Loucy (cell line): ENCODE results near the gene H6PD.
A peak's percentile ranks its signal among the peaks of the same experiment; 100 is the strongest.

Experiments used
- H2AFZ ChIP-seq: fragments of 200-600 bp; sonication (generic); 2 replicates; pipeline ENCODE4 v1.6.0; 2016; ENCODE audit warnings: antibody characterized with exemption, mild to moderate bottlenecking, low read length, moderate library complexity
- H3F3A ChIP-seq: fragments of 200-600 bp; 2 replicates; pipeline ENCODE4 v1.6.0; 2016; ENCODE audit warnings: antibody characterized with exemption, low read depth, mild to moderate bottlenecking
- H3K27me3 ChIP-seq: fragments of 200-600 bp; sonication (generic); 2 replicates; pipeline ENCODE4 v1.6.1; 2014; ENCODE audit warnings: low read length, mild to moderate bottlenecking; ENCODE audit not compliant: insufficient read depth, poor library complexity, severe bottlenecking
- H3K36me3 ChIP-seq: fragments of 200-600 bp; sonication (generic); 2 replicates; pipeline ENCODE4 v1.6.1; 2016; ENCODE audit warnings: low read length; ENCODE audit not compliant: insufficient read depth
- H3K4me1 ChIP-seq: fragments of 200-600 bp; sonication (generic); 2 replicates; pipeline ENCODE4 v1.5.1; 2014; ENCODE audit warnings: low read length, mild to moderate bottlenecking; ENCODE audit not compliant: insufficient read depth, poor library complexity, severe bottlenecking
- H3K4me2 ChIP-seq: fragments of 200-600 bp; sonication (generic); 2 replicates; pipeline ENCODE4 v1.6.0; 2014; ENCODE audit warnings: antibody characterized with exemption, low read length, low read depth, mild to moderate bottlenecking; ENCODE audit not compliant: poor library complexity, severe bottlenecking
- H3K4me3 ChIP-seq: fragments of 200-600 bp; sonication (generic); 2 replicates; pipeline ENCODE4 v1.5.1; 2014; ENCODE audit warnings: low read length, mild to moderate bottlenecking, mixed read lengths; ENCODE audit not compliant: poor library complexity, severe bottlenecking
- H3K79me2 ChIP-seq: fragments of 200-600 bp; sonication (generic); 2 replicates; pipeline ENCODE4 v1.6.1; 2014; ENCODE audit warnings: low read length; ENCODE audit not compliant: insufficient read depth
- H3K9ac ChIP-seq: fragments of 200-600 bp; sonication (generic); 2 replicates; pipeline ENCODE4 v1.6.0; 2014; ENCODE audit warnings: mild to moderate bottlenecking, low read depth, low read length, moderate library complexity; ENCODE audit not compliant: poor library complexity, severe bottlenecking
- H3K9me2 ChIP-seq: fragments of 200-600 bp; sonication (generic); replicated peaks from 2 replicates; pipeline ENCODE4 v1.6.1; 2016; ENCODE audit warnings: low read depth, low read length, mixed read lengths
- H3K9me3 ChIP-seq: fragments of 200-600 bp; sonication (generic); 2 replicates; pipeline ENCODE4 v1.6.1; 2014; ENCODE audit warnings: mild to moderate bottlenecking, antibody characterized with exemption, low read length, low read depth; ENCODE audit not compliant: insufficient read depth
- H4K20me1 ChIP-seq: fragments of 200-600 bp; sonication (generic); 2 replicates; pipeline ENCODE4 v1.6.0; 2014; ENCODE audit warnings: antibody characterized with exemption, low read length, mild to moderate bottlenecking; ENCODE audit not compliant: insufficient read depth, poor library complexity, severe bottlenecking
- CTCF ChIP-seq: fragments of 200-600 bp; sonication (generic); conservative IDR thresholded peaks from 2 replicates; pipeline ENCODE4 v1.5.1; 2014; ENCODE audit warnings: mild to moderate bottlenecking, antibody characterized with exemption, low read length
- EZH2phosphoT487 ChIP-seq: fragments of 200-600 bp; IDR thresholded peaks from 2 replicates; pipeline ENCODE4 v1.6.1; 2018; ENCODE audit warnings: antibody characterized with exemption, mild to moderate bottlenecking, moderate library complexity, borderline replicate concordance

H6PD gene

GRCh38 chr1:9200441-9200840, 34.1 kb upstream of the H6PD start:
- Histone ChIP-seq H3F3A (no peaks in the 10 kb centered on the region), H3K9me3 (no peaks in the 10 kb centered on the region), H3K79me2 (no peaks in the 10 kb centered on the region), H3K4me2 (no peak overlapping the region), H3K4me1 (peaks cover 45% of the 10 kb centered on the region), H2AFZ (no peak overlapping the region), H3K27me3 (peaks cover 16% of the 10 kb centered on the region), H3K36me3 (no peaks in the 10 kb centered on the region), H3K9me2 (no peaks in the 10 kb centered on the region), H3K4me3 (no peak overlapping the region), H3K9ac (no peak overlapping the region), H4K20me1 (no peaks in the 10 kb centered on the region)
- TF ChIP-seq EZH2phosphoT487, result no peak
- no peak for TF ChIP-seq CTCF

DNA sequence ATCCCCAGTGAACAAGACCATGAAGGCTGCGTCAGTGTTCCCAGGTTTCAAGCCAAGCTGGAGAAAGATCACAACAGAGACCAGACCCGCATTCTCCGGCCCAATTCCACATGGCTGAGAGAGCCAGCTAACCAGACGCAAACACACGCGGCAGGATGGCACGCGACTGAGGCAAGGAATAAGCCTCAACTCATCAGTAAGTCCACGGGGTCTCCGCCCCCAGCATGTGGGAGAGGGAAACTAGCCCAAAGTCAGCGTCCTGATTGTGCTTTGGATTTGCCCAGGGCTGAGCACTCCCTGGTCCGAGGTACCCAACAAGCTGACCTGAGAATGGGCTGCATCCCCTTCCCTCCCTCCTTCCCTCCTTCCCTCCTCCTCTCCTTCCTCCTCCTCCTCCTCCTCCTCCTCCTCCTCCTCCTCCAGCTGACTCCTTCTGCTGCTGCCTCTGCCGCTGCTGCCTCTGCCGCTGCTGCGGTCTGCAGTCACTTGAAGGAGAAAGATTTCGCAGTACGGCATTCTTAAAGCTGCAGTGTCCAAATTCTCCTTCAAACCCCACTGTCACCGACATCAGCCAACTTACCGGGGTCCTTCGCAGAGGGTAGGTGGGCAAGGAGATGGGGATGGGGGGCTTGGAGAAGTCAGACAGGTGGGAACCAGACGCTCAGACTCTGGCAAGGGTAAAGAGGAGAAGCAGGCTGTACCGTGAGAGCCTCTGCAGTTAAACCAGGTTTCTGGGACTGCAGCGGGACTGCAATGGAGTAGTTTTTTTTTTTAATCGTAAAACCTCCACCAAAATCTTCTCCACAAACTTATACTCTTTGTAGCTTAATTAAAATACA, 33.0 kb upstream of the H6PD start:
- Histone ChIP-seq H3K4me1 (peaks cover 41% of the 10 kb centered on the region), H3K9me3 (no peaks in the 10 kb centered on the region), H3K4me3 (peak overlapping the region; percentile 78), H4K20me1 (no peaks in the 10 kb centered on the region), H3K4me2 (peak overlapping the region; percentile 90), H3K36me3 (no peaks in the 10 kb centered on the region), H3F3A (no peaks in the 10 kb centered on the region), H2AFZ (peak overlapping the region; percentile 92), H3K27me3 (peaks cover 16% of the 10 kb centered on the region), H3K79me2 (no peaks in the 10 kb centered on the region), H3K9ac (peak overlapping the region; percentile 53), H3K9me2 (no peaks in the 10 kb centered on the region)
- TF ChIP-seq EZH2phosphoT487 (no peak), CTCF (no peak)

DNA sequence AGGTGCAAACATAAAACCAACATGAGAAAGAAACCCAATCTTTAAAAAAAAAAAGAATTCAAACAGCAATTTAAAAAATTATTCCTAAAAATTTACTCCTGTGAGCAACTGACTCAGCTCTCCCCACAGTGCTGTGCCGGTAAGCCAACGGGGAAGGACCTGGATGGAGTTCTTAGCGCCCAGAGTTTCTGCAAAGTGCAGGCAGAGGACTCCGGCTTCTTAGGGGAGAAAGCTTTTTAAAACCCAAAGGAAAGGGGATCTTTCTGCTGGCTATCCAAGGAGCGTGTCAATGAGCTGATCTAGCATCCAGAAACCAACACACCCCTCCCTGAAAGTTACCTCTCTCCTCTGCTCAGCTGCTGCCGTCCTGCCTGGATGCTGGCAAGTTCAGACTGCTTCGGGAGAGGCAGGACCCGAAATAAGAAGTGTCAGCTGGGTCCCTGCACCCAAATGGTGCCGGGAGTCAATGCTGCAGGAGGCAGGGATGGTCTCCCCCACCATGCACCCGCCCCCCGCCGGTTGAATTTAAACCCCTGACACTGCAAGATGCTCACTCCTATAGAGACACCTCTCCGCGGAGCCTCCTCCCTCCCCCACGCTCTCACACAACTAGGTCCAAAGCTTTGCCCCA, 32.2 kb upstream of the H6PD start:
- Histone ChIP-seq H4K20me1 (no peaks in the 10 kb centered on the region), H3K4me3 (peak overlapping the region; percentile 78), H3K27me3 (peaks cover 16% of the 10 kb centered on the region), H3K9me2 (no peaks in the 10 kb centered on the region), H3F3A (no peaks in the 10 kb centered on the region), H3K9me3 (no peaks in the 10 kb centered on the region), H3K9ac (peak overlapping the region; percentile 53), H3K4me2 (peak overlapping the region; percentile 90), H3K4me1 (peaks cover 38% of the 10 kb centered on the region), H3K79me2 (no peaks in the 10 kb centered on the region), H3K36me3 (no peaks in the 10 kb centered on the region), H2AFZ (peak overlapping the region; percentile 92)
- TF ChIP-seq EZH2phosphoT487 (no peak), CTCF (no peak)
